Calu3 (cell line): ENCODE results near the gene NAV2. TPM values are rescaled to one million over a fixed set of nuclear protein-coding genes. Genes with fewer than 3 reads are reported as not detected.

Experiments
- BruUV-seq: library from RNA; stranded (reverse); fragments of 400-500 nt; replicated peaks from 2 replicates; lab custom pipeline; 2021; lab: Mats Ljungman, UMichigan
- CTCF ChIA-PET: fragments of 300-600 bp; sonication (Branson Sonifier 250); formaldehyde crosslinking; loops from one replicate; lab custom pipeline; 2022; ENCODE audit warnings: antibody characterized with exemption; lab: Charles Lee
- DNase-seq: peaks from one replicate; pipeline ENCODE4 v3.0.0; 2022
- H3K27ac Mint-ChIP-seq: one replicate; pipeline ENCODE4 v1.8.0; 2022; ENCODE audit warnings: mixed read lengths; ENCODE audit not compliant: unreplicated experiment
- H3K27me3 Mint-ChIP-seq: one replicate; pipeline ENCODE4 v1.8.0; 2022; ENCODE audit warnings: mixed read lengths; ENCODE audit not compliant: unreplicated experiment
- H3K36me3 Mint-ChIP-seq: one replicate; pipeline ENCODE4 v1.8.0; 2022; ENCODE audit warnings: mild to moderate bottlenecking, moderate library complexity, mixed read lengths; ENCODE audit not compliant: insufficient read depth, unreplicated experiment
- H3K4me1 Mint-ChIP-seq: one replicate; pipeline ENCODE4 v1.8.0; 2022; ENCODE audit warnings: mild to moderate bottlenecking, low read depth, mixed read lengths; ENCODE audit not compliant: unreplicated experiment
- H3K4me3 Mint-ChIP-seq: one replicate; pipeline ENCODE4 v1.8.0; 2022; ENCODE audit warnings: mild to moderate bottlenecking, low read depth, moderate library complexity, mixed read lengths; ENCODE audit not compliant: unreplicated experiment
- H3K9me3 Mint-ChIP-seq: one replicate; pipeline ENCODE4 v1.8.0; 2022; ENCODE audit warnings: low read depth, mixed read lengths; ENCODE audit not compliant: unreplicated experiment
- CTCF ChIP-seq: fragments of 200-600 bp; IDR thresholded peaks from one replicate; pipeline ENCODE4 v1.8.0; 2022; ENCODE audit warnings: antibody characterized with exemption; ENCODE audit not compliant: unreplicated experiment
- intact Hi-C: fragments of 100-400 bp; cut with micrococcal nuclease; formaldehyde crosslinking; loops from one replicate; pipeline ENCODE4 v1.10.0; 2022; ENCODE audit not compliant: unreplicated experiment
- total RNA-seq: library from RNA; stranded (reverse); gene quantifications from 2 replicates; pipeline ENCODE4 v1.2.3, GENCODE V29; 2022

The NAV2 gene
- total RNA-seq, 1 experiment from 2014 or later = 21.4 TPM

GRCh38 chr11:19789245-19789644, 76.6 kb downstream of the NAV2 start:
- no peak overlapping the region for H3K4me3 Mint-ChIP-seq
- peaks cover 9% of the 10 kb centered on the region for H3K4me1 Mint-ChIP-seq
- intact Hi-C loops = no loop called here
- no peaks in the 10 kb centered on the region for H3K9me3 Mint-ChIP-seq
- no peaks in the 10 kb centered on the region for H3K36me3 Mint-ChIP-seq
- no peak for TF ChIP-seq CTCF
- H3K27me3 Mint-ChIP-seq = peaks cover 14% of the 10 kb centered on the region
- no peak for DNase-seq
- CTCF ChIA-PET = no interaction called here
- BruUV-seq = no TSS peak
- H3K27ac Mint-ChIP-seq = no peak overlapping the region

- intact Hi-C loops = no loop called here
Observed at GRCh38 chr11:19789835-19790710, 77.4 kb downstream of the NAV2 start.

GRCh38 chr11:19790831-19791552, 78.4 kb downstream of the NAV2 start:
- Mint-ChIP-seq H3K4me3 (no peak overlapping the region), H3K27ac (no peak overlapping the region), H3K9me3 (no peaks in the 10 kb centered on the region), H3K36me3 (no peaks in the 10 kb centered on the region), H3K4me1 (peaks cover 9% of the 10 kb centered on the region), H3K27me3 (peaks cover 14% of the 10 kb centered on the region)
- intact Hi-C loops = no loop called here
- no peak for TF ChIP-seq CTCF
- BruUV-seq = no TSS peak
- CTCF ChIA-PET = no interaction called here
- DNase-seq = no peak

More at GRCh38 chr11:19789835-19790710, 77.4 kb downstream of the NAV2 start:
- Mint-ChIP-seq H3K4me3 (no peak overlapping the region), H3K9me3 (no peaks in the 10 kb centered on the region), H3K27ac (no peak overlapping the region), H3K27me3 (peaks cover 14% of the 10 kb centered on the region), H3K4me1 (peaks cover 9% of the 10 kb centered on the region), H3K36me3 (no peaks in the 10 kb centered on the region)
- CTCF ChIA-PET = no interaction called here
- DNase-seq = no peak
- no TSS peak for BruUV-seq
- no peak for TF ChIP-seq CTCF

- no TSS peak for BruUV-seq
- Mint-ChIP-seq H3K27me3 (peaks cover 14% of the 10 kb centered on the region), H3K4me3 (no peak overlapping the region), H3K36me3 (no peaks in the 10 kb centered on the region), H3K4me1 (peaks cover 9% of the 10 kb centered on the region), H3K9me3 (no peaks in the 10 kb centered on the region), H3K27ac (no peak overlapping the region)
- DNase-seq = no peak
- CTCF ChIA-PET = interaction anchor here (0.6 kb wide), 1 partner anchor 1568 kb away, joined by 8 read pairs; no protein-coding TSS in a partner anchor
- no peak for TF ChIP-seq CTCF
- intact Hi-C loops = no loop called here
Observed at GRCh38 chr11:19792510-19792909, 79.9 kb downstream of the NAV2 start.
